ENCODE data around the gene CCDC148. TPM values are rescaled to one million over a fixed set of nuclear protein-coding genes. Genes with fewer than 3 reads are reported as not detected.
"Not testable (repeated sequence)": the region's sequence is repeated elsewhere in the genome, so short reads cannot be mapped to it uniquely, and the experiment has no call there.

CCDC148 gene
- total RNA-seq, 1 donor from 2014 or later: not detected

GRCh38 chr2:158346032-158346431 lies 110.5 kb downstream of the CCDC148 start:
- Mint-ChIP-seq H3K4me1 (no peaks in the 10 kb centered on the region), H3K36me3 (ENCODE audit: low read depth) (no peaks in the 10 kb centered on the region), H3K27ac (no peak overlapping the region), H3K27me3 (no peaks in the 10 kb centered on the region), H3K4me3 (no peak overlapping the region), H3K9me3 (no peaks in the 10 kb centered on the region)
- ATAC-seq (ENCODE audit: low read depth) (no peak), DNase-seq (no peak)
- CTCF ChIA-PET: no interaction called here
- intact Hi-C loops (cut with micrococcal nuclease): no loop called here
- POLR2A ChIA-PET: no interaction called here
- TF ChIP-seq CTCF (IDR thresholded peaks at IDR 0.05): no peak

- H3K4me1 Mint-ChIP-seq: no peaks in the 10 kb centered on the region
- no peak for ATAC-seq (ENCODE audit: low read depth)
- no peaks in the 10 kb centered on the region for H3K27me3 Mint-ChIP-seq
- no peak for DNase-seq
- no peak for TF ChIP-seq CTCF (IDR thresholded peaks at IDR 0.05)
- intact Hi-C loops (cut with micrococcal nuclease): no loop called here
- no peaks in the 10 kb centered on the region for H3K36me3 Mint-ChIP-seq (ENCODE audit: low read depth)
- H3K4me3 Mint-ChIP-seq: no peak overlapping the region
- ChIA-PET CTCF (no interaction called here), POLR2A (no interaction called here)
- no peak overlapping the region for H3K27ac Mint-ChIP-seq
- H3K9me3 Mint-ChIP-seq: peaks cover 3% of the 10 kb centered on the region
These were observed 117.0 kb downstream of the CCDC148 start for GRCh38 chr2:158339513-158339912.

GRCh38 chr2:158337018-158337417 lies 119.5 kb downstream of the CCDC148 start:
- Mint-ChIP-seq H3K27ac (no peak overlapping the region), H3K27me3 (no peaks in the 10 kb centered on the region), H3K4me3 (no peak overlapping the region), H3K36me3 (ENCODE audit: low read depth) (no peaks in the 10 kb centered on the region), H3K4me1 (no peaks in the 10 kb centered on the region), H3K9me3 (peaks cover 6% of the 10 kb centered on the region)
- TF ChIP-seq CTCF (IDR thresholded peaks at IDR 0.05): no peak
- no peak for DNase-seq
- no peak for ATAC-seq (ENCODE audit: low read depth)
- POLR2A ChIA-PET: no interaction called here
- intact Hi-C loops (cut with micrococcal nuclease): no loop called here
- CTCF ChIA-PET: no interaction called here

- intact Hi-C loops (cut with micrococcal nuclease); H3K27me3 Mint-ChIP-seq: not testable (repeated sequence)
These were observed 124.8 kb downstream of the CCDC148 start for GRCh38 chr2:158331799-158332198.

GRCh38 chr2:158325782-158326340 lies 130.7 kb downstream of the CCDC148 start:
- no peak for ATAC-seq (ENCODE audit: low read depth)
- H3K4me1 Mint-ChIP-seq: no peaks in the 10 kb centered on the region
- intact Hi-C loops (cut with micrococcal nuclease): no loop called here
- CTCF ChIA-PET: interaction anchor here (0.7 kb wide), 1 partner anchor 229 kb away, joined by 3 read pairs; no protein-coding TSS in a partner anchor
- no peak overlapping the region for H3K4me3 Mint-ChIP-seq
- no peak for DNase-seq
- no peaks in the 10 kb centered on the region for H3K27me3 Mint-ChIP-seq
- POLR2A ChIA-PET: no interaction called here
- no peak for TF ChIP-seq CTCF (IDR thresholded peaks at IDR 0.05)
- H3K27ac Mint-ChIP-seq: no peak overlapping the region
- peaks cover 3% of the 10 kb centered on the region for H3K9me3 Mint-ChIP-seq
- no peaks in the 10 kb centered on the region for H3K36me3 Mint-ChIP-seq (ENCODE audit: low read depth)

More at GRCh38 chr2:158331799-158332198, 124.8 kb downstream of the CCDC148 start:
- ATAC-seq (ENCODE audit: low read depth); H3K4me3 Mint-ChIP-seq; H3K27ac Mint-ChIP-seq; POLR2A ChIA-PET; DNase-seq; H3K36me3 Mint-ChIP-seq (ENCODE audit: low read depth); CTCF ChIA-PET; H3K4me1 Mint-ChIP-seq: not testable (repeated sequence)
- H3K9me3 Mint-ChIP-seq: peaks cover 16% of the 10 kb centered on the region
